ENCODE measurements around the gene PRSS48. TPM values are rescaled to one million over a fixed set of nuclear protein-coding genes. Genes with fewer than 3 reads are reported as not detected.
"Not testable (repeated sequence)": the region's sequence is repeated elsewhere in the genome, so short reads cannot be mapped to it uniquely, and the experiment has no call there.

PRSS48 gene
- total RNA-seq, 1 experiment from 2014 or later = not detected

DNA sequence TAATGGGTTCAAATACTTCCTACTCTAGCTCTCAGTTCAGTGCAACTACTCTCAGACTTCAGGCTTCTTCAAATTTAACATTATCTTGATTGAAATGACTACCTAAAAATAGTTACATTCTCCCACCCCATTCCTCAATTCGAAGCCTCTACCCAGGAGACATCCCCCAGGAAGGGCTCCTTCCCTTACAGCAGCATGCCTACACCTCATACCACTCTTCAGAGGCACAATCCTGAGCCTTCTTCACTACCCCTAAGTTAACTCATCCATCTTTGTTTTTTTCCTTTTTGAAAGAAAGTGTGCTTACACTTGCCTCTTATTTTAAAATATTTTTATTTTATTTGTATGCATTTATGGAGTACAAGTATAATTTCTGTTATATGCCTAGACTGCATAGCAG, 17.2 kb upstream of the PRSS48 start:
- no peak for DNase-seq (ENCODE audit: low read depth)

DNA sequence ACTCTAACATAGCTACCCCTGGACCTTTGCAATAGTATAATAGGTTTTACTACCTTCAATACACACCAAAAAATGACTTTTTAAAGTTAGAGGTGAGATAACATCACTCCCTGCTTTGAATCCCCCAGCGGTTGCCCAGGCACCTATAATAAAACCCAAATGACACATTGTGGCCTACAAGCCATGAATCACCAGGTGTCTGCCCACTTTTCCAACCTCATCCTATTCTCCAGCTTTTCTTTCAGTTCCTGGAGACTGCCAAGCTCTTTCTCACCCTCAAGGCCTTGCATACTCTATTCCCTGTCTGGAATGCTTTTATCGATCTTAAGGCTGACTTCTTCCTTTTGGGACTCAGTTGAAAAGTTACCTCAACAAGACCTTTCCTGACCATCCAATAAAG, 16.4 kb upstream of the PRSS48 start:
- peak; percentile 89 for DNase-seq (ENCODE audit: low read depth)

DNA sequence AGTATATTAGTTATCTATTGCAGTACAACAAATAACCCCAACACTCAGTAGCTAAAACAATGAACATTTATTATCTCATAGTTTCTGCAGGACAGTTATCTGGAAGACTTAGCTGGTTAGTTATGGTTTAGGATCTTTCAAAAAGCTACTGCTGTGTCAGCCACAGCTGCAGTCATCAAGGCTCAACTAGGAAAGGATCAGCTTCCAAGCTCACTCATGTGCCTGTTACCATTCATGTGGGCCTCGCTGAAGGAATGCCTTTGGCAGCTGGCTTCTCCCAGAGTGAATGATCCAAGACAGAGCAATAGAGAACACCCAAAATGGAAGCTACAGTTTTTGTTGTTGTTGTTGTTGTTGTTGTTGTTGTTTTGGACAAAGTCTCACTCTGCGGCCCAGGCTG, 13.5 kb upstream of the PRSS48 start:
- no peak for DNase-seq (ENCODE audit: low read depth)

DNA sequence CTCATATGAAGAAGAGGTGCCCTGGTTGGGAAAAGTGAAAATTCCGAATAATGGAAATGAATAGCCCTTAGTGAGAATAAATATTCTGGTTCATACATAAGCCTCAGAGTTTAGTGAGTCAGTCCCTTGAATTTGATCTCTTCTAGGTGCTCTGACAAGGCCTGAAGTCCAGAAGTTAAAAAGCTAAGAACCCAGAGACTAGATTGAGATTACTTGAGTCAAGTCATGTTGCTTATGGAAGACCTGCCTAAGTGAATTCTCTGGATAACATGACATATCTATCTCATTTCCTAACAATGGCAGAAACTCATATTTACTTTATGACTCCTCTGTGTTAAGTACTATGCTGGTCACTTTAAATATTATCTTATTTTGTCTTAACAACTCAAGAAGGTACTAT, 10.5 kb upstream of the PRSS48 start:
- no peak for DNase-seq (ENCODE audit: low read depth)

DNA sequence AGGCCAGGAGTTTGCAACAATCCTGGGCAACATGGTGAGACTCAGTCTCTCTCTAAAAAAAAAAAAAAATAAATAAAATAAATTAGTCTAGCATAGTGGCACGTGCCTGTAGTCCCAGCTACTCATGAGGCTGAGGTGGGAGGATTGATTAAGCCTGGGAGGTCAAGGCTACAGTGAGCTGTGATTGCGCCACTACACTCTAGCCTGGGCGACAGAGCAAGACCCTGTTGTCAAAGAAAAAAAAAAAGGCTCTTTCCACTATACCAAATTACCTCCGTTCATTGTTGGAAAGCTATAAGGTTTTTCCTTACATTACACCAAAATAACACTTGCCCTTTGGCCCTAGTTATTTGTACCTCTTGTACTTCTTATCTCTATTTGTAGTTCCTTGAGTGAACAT, 9.9 kb upstream of the PRSS48 start:
- DNase-seq (ENCODE audit: low read depth) = no peak

DNA sequence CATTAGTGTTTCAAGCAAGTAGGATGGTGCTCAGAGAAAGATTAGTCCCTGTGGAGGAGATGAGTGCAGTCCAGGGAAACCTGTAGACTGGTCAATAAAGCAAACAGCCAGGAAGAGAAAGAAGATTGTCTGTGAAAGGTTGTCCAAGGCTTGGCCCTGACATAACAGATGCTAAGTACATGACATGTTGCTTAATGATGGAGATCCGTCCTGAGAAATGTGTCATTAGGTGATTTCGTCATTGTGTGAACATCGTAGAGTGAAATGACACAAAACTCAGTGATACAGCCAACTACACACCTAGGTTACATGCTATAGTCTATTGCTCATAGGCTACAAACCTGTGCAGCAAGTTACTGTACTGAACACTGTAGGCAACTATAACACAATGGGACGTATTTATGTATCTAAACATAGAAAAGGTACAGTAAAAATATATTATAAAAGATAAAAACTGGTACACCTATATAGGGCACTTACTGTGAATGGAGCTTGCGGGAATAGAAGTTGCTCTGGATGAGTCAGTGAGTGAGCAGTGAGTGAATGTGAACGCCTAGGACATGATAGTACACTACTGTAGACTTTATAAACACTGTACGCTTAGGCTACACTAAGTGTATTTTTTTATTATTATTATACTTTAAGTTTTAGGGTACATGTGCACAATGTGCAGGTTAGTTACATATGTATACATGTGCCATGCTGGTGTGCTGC, 9.0 kb upstream of the PRSS48 start:
- DNase-seq (ENCODE audit: low read depth) = no peak

DNA sequence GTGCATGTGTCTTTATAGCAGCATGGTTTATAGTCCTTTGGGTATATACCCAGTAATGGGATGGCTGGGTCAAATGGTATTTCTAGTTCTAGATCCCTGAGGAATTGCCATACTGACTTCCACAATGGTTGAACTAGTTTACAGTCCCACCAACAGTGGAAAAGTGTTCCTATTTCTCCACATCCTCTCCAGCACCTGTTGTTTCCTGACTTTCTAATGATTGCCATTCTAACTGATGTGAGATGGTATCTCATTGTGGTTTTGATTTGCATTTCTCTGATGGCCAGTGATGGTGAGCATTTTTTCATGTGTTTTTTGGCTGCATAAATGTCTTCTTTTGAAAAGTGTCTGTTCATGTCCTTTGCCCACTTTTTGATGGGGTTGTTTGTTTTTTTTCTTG, 8.1 kb upstream of the PRSS48 start:
- not testable (repeated sequence) for DNase-seq (ENCODE audit: low read depth)

DNA sequence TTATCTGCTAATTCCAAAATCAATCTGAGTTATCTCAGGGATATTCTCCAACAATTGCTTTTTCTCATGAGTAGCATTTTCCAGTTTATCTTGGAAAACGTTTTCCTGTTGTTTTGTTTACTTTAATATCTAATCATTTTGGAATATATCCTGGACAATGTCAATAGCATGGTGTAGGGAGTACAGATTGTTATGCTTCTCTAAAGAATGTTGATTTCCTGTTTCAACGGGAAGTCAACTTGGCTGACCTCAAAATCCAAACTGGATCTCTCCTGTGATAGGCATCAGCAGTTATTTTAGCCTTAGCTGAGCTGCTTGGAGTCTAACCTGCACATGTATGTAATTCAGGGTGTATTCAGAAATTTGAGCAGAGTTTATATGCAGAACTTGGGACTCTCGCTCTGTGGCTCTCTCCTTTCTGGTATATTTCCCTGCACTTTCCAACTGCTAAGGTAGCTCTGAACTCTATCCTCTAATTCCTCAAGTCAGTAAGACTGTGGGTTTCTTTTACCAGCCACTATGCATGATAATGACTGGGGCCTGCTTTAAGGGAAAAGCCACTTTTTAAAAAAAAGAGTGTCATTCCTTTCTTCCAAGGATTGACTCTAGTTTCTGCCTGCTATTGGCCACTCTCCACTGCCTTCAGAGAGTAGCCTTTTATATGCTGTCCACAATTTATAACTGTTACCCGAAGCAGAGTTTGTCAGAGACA, 7.7 kb downstream of the PRSS48 start:
- DNase-seq (ENCODE audit: low read depth) = no peak

DNA sequence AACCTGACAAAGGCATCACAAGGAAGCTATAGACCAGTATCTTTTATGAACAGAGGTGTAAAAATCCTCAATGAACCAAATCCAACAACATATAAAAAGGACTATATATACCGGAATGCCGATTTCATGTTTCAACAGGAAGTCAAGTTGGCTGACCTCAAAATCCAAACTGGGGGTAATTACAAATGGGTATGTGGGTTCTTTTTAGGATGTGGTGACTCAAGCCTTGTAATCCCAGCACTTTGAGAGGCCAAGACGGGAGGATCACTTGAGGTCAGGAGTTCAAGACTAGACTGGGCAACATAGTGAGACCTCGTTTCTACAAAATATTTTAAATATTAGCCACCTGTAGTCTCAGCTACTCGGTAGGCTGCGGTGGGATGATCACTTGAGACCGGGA, 10.4 kb downstream of the PRSS48 start:
- peak; percentile 69 for DNase-seq (ENCODE audit: low read depth)

DNA sequence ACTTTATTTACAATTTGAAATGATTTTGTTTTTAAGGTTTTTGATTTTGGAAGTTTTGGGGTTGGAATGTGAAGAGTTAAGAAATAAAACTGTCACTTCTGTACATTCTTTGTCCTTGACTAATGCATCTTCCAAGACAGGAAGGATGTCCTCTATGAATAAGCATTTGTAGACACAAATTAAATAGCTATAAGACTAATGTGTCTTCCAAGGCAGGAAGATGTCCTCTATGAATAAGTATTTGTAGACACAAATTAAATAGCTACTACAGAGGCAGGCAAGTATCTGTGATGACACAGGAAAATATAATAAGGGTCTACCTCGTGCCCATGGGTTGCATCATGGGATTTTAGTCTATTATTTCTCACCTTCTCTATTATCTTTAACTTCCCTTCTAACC, 14.5 kb downstream of the PRSS48 start:
- DNase-seq (ENCODE audit: low read depth) = peak; percentile 62

DNA sequence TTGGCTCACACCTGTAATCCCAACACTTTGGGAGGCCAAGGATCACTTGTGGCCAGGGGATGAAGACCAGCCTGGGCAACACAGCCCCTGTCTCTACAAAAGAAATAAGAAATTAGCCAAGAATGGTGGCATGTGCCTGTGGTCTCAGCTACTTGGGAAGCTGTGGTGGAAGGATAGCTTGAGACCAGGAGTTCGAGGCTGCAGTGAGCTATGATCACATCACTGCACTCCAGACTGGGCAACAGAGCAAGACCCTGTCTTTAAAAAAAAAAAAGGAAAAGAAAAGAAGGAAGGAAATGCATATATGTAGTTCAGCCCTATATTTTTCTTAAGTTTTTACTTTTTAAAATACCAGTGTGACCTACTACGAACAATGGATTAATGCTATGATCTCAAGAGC, 15.1 kb downstream of the PRSS48 start:
- DNase-seq (ENCODE audit: low read depth) = no peak

DNA sequence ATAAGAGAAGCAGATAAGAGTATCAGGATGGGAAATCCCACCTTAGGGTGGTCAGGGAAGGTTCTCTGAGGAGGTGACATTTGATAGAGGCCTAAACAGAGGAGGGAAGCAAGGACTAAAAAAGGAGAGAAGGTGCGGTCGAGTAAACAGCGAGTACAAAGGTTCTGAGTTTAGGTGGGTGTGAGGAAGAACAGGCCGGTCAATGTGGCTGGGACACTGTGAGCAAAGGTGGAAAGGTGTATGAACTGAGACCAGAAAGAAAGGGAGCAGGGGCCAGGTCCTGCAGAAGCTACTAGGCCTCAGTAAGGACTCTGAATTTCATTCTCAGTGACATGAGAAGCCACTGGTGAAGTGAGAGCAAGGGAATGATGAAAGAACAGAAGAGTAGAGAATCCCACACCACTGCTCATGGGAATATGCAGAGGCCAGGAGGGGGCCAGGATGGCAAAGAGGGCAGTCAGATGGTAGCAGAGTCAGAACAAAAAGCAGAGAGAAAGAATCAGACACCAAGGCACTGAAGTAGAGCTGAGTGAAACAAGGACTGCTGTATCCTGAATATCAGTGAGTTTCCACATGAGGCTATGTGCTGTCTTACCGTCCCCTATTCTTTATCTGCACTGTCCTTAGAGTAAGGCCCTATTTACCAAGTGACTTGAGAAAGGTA, 18.0 kb downstream of the PRSS48 start:
- no peak for DNase-seq (ENCODE audit: low read depth)

DNA sequence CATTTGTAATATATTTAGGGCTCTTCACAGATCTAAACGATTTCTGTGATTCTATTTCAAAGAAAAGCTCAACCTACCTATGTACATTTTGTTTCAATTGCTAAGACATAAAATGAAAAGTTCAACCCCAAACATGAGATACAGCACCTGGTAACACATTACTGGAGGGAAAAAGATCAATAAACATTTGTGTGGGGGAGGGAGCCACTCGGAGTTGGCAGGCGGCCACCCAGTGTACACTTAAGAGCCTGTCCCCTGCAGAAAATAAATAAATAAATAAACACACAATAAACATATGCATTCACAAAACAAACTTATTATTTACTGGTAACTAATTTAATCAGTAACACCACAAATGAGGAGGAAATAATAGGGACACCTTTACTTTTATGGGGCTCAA, 19.3 kb downstream of the PRSS48 start:
- DNase-seq (ENCODE audit: low read depth) = no peak

DNA sequence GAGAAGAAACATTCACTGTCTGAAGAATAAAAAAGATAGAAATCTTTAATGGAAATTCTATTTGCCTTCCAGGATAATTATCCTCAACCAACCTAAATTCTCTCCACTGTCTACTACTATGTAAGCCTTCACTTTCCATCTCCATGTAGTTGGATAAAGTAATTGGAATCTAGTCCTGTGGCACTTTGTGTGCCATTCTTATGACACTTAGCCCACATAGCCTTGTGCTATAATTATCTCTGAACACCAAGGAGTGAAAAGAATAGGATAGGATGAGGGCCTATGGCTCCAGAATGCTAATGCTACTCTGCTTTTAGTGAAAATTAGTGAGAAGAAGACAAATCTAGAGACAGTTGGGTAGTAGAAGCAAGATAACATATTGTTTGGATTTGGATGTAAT, 20.2 kb downstream of the PRSS48 start:
- DNase-seq (ENCODE audit: low read depth) = no peak

DNA sequence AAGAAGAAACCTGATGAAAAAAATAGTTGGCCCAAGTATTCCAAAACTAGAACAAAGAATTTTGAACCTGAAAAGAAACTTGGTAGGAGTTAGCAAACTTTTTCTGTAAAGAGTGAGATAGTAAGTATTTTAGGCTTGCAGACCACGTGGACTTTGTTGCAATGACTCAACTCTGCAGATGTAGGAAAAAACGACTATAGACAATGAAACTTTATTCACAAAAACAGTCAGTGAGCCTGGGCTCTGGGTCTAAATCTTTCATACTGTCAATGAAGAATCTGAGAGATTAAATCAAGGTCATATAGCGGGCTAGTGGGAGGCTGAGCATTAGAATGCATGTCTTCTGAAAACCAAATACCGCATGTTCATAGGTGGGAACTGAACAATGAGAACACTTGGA, 25.5 kb downstream of the PRSS48 start:
- peak; percentile 26 for DNase-seq (ENCODE audit: low read depth)

DNA sequence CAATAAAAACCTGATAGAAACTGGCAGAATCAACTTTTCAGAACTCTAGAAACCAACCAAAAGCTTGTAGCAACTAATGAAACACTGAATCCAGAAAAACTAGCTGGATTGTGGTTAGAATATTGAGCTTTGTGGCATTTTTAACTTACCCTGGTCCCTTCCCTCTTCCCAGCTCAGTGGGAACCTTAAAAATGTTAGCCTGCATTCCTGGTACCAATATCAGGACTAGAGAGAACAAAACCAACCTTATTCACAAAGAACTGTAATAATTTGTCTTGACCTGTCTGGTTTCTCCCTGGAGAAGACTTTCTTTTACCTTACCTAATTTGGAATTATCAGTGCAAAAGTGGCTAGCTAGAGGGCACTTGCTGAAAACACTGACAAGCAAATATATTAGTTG, 27.3 kb downstream of the PRSS48 start:
- DNase-seq (ENCODE audit: low read depth) = no peak

DNA sequence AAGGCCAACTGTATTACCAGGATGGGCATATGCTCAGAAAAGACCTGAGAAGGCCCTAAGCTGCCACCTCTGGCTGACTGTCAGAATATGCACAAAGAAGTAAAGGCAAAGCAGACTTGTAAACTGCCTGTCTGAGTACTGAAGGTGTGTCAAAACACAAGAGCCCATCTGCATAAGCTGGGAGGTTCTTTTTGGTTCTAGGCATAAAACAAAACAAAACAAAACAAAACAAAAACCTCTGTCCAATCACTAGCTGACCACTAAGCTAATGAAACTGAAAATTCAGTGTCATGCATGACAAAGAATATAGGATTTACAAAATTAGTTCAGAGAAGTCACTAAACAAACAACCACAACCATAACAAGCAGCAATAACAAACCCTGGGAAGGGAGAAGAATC, 27.8 kb downstream of the PRSS48 start:
- peak; percentile 18 for DNase-seq (ENCODE audit: low read depth)

DNA sequence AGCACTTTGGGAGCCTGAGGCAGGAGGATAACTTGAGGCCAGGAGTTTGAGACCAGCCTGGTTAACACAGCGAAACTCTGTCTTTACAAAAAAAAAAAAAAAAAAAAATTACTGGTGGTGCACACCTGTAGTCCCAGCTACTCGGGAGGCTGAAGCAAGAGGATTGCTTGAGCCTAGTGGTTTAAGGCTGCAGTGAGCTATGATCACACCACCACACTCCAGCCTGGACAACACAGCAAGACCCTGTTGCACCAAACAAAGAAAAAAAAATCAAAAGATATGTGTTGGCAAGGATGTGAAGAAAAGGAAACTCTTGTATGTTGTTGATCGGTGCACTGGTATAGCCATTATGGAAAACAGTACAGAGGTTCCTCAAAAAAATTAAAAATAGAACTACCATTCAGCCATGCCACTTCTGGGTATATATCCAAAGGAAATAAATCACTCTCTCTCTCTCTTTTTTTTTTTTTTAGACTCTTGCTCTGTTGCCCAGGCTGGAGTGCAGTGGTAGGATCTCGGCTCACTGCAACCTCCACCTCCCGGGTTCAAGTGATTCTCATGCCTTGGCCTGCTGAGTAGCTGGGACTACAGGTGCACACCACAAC, 33.3 kb downstream of the PRSS48 start:
- no peak for DNase-seq (ENCODE audit: low read depth)

DNA sequence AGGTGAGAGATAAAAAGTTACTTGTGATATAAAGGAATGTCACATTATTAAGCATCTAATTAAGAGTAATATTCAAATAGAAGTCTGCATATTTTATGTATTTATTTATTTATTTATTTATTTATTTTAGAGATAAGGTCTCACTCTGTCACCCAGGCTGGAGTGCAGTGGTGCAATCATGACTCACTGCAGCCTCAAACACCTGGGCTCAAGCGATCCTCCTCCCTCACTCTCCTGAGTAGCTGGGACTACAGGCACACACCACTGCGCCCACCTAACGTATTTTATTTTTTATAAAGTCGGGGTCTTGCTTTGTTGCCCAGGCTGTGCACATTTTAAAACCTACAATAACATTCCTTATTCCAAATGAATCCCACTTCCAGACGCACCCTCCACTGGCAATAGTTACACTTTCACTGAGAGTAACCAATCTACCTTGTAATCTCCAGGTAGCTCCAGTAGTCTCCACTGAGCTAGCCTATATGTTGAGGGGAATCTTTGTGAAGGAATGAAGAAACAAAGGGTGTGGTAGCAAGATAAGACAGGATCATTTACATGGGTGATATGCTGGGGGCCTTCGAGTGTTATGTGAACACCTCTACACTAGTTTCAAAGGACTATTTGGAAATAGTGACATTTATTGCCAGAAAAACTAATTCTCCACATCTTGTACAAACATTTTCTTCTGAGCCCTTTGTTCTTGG, 36.5 kb downstream of the PRSS48 start:
- DNase-seq (ENCODE audit: low read depth) = no peak

DNA sequence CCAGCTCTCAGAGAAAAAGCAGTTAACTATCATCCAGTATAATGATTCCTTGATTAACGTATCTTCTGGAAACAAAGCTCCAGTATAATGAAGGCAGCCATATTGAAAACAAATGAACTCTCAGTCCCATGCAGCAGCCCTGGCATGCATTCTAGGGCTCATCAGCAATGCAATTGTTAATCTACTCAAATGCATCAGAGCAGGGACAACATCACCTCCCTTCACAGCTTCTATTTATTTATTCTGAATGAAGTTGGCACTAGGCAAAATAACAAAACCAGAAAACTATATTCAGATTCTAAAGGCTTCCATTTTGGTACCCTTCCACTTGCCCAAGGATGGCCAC, 37.0 kb downstream of the PRSS48 start:
- no peak for DNase-seq (ENCODE audit: low read depth)

DNA sequence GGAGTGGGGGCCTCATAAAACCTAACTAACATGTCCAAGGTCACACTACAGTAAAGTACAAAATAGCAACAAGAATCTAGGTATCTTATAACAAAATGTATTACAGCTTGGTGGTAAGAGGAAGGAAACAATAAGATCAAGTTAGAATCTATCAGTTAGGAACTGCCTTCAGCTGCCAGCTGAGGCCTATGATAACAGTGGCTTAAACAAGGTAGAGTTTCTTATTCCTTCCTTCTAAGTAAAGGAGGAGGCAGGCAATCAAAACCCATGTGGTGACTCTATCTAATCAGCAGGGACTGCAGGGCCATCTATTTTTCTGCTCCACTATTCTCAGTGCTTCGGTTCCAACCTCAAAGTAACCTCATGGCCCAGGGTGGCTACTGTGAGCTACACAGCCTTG, 37.5 kb downstream of the PRSS48 start:
- no peak for DNase-seq (ENCODE audit: low read depth)

Data from HT1080 (cell line).